Measurements from ENCODE around the gene RNF212. TPM values are rescaled to one million over a fixed set of nuclear protein-coding genes. Genes with fewer than 3 reads are reported as not detected.
A peak's percentile ranks its signal among the peaks of the same experiment; 100 is the strongest.

Gene RNF212
- total RNA-seq, 2 experiments from 2014 or later: 2.0 to 2.7 TPM

DNA sequence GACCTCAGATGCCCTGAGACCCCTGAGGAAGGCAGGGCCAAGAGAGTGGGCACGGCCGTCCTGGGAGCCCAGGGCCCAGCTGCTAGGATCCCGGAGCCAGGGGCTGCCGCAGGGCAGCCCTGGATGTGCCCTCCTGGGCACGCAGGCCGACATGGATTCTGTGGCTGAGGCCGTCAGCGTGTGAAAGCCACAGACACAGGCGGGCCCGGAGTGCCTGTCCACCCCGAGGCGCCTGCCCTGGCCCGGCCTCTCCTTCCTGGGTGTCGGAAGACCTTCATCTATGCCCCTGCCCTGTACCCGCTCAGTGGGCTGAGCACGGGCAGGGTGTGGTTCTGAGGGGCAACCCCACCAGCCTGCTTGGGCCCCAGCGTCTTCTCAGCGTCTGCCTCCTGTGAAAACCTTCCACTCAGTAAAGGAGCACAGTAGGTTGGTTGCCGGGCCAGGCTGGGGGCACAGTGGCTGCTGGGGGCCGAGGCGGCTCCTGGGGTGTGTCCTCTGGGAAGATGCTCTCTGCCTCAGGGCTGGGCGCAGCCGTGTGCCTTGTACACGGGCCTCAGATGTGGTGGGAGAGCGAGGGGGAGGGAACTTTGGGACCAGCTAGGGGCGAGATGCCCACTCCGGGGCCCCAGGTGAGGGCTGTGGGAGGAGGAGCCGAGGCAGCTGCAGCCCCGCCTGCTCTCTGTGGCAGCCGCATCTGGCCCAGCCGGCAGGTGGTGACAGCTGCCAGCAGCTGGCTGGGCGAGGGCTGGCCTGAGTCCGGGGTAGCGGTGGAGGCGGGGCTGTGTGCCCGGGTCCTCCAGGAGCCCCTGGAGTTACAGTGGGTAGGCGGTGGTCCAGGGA is 81.2 kb downstream of the RNF212 start:
- POLR2A ChIA-PET: no interaction called here
- DNase-seq (no peak), ATAC-seq (no peak)
- CTCF ChIA-PET: no interaction called here
- Mint-ChIP-seq H3K27me3 (ENCODE audit: low read depth) (no peaks in the 10 kb centered on the region), H3K9me3 (ENCODE audit: insufficient read depth) (no peaks in the 10 kb centered on the region), H3K4me3 (no peak overlapping the region), H3K36me3 (ENCODE audit: low read depth) (no peaks in the 10 kb centered on the region), H3K27ac (no peak overlapping the region), H3K4me1 (ENCODE audit: low read depth) (no peaks in the 10 kb centered on the region)

- no peaks in the 10 kb centered on the region for H3K36me3 Mint-ChIP-seq (ENCODE audit: low read depth)
- ChIA-PET POLR2A (no interaction called here), CTCF (no interaction called here)
- H3K4me1 Mint-ChIP-seq (ENCODE audit: low read depth): no peaks in the 10 kb centered on the region
- DNase-seq: no peak
- no peak for ATAC-seq
- H3K27me3 Mint-ChIP-seq (ENCODE audit: low read depth): no peaks in the 10 kb centered on the region
- H3K4me3 Mint-ChIP-seq: no peak overlapping the region
- H3K27ac Mint-ChIP-seq: no peak overlapping the region
- no peaks in the 10 kb centered on the region for H3K9me3 Mint-ChIP-seq (ENCODE audit: insufficient read depth)
Observed at GRCh38 chr4:1031346-1031745, 82.0 kb downstream of the RNF212 start.

- CTCF ChIA-PET: no interaction called here
- no peaks in the 10 kb centered on the region for H3K9me3 Mint-ChIP-seq (ENCODE audit: insufficient read depth)
- H3K4me1 Mint-ChIP-seq (ENCODE audit: low read depth): peaks cover 6% of the 10 kb centered on the region
- DNase-seq (no peak), ATAC-seq (no peak)
- no peak overlapping the region for H3K27ac Mint-ChIP-seq
- H3K27me3 Mint-ChIP-seq (ENCODE audit: low read depth): no peaks in the 10 kb centered on the region
- POLR2A ChIA-PET: no interaction called here
- no peaks in the 10 kb centered on the region for H3K36me3 Mint-ChIP-seq (ENCODE audit: low read depth)
- H3K4me3 Mint-ChIP-seq: no peak overlapping the region
Observed at GRCh38 chr4:1030559-1030958, 82.8 kb downstream of the RNF212 start.

GRCh38 chr4:1030031-1030430 is 83.3 kb downstream of the RNF212 start:
- ATAC-seq: no peak
- H3K36me3 Mint-ChIP-seq (ENCODE audit: low read depth): peaks cover 4% of the 10 kb centered on the region

DNA sequence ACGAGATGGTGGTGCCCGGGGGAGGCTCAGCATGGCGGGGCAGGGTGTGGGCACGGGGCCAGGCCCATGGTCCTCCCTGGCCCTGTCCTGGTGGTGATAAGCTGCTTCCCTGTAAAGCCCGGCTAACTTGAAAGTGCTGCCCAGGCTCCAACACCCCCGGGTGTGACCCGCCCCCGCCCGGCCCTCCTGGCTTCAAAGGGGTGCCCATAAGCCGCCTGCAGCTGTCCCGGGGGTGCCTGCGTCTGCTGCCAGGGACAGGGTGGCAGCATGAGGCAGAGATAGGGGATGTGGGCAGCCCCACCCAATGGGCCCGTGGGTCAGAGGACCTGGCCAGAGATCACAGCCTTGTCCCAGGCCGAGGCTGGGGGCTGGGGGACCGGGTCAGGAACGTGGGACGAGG is 83.8 kb downstream of the RNF212 start:
- Mint-ChIP-seq H3K4me3 (no peak overlapping the region), H3K36me3 (ENCODE audit: low read depth) (peaks cover 5% of the 10 kb centered on the region), H3K4me1 (ENCODE audit: low read depth) (peaks cover 7% of the 10 kb centered on the region), H3K9me3 (ENCODE audit: insufficient read depth) (no peaks in the 10 kb centered on the region), H3K27ac (no peak overlapping the region), H3K27me3 (ENCODE audit: low read depth) (no peaks in the 10 kb centered on the region)
- CTCF ChIA-PET: no interaction called here
- no peak for DNase-seq
- ATAC-seq: no peak
- POLR2A ChIA-PET: no interaction called here

More at GRCh38 chr4:1030031-1030430, 83.3 kb downstream of the RNF212 start:
- H3K4me3 Mint-ChIP-seq: no peak overlapping the region
- peaks cover 7% of the 10 kb centered on the region for H3K4me1 Mint-ChIP-seq (ENCODE audit: low read depth)
- POLR2A ChIA-PET: no interaction called here
- CTCF ChIA-PET: no interaction called here
- no peak for DNase-seq
- H3K27me3 Mint-ChIP-seq (ENCODE audit: low read depth): no peaks in the 10 kb centered on the region
- no peaks in the 10 kb centered on the region for H3K9me3 Mint-ChIP-seq (ENCODE audit: insufficient read depth)
- no peak overlapping the region for H3K27ac Mint-ChIP-seq

DNA sequence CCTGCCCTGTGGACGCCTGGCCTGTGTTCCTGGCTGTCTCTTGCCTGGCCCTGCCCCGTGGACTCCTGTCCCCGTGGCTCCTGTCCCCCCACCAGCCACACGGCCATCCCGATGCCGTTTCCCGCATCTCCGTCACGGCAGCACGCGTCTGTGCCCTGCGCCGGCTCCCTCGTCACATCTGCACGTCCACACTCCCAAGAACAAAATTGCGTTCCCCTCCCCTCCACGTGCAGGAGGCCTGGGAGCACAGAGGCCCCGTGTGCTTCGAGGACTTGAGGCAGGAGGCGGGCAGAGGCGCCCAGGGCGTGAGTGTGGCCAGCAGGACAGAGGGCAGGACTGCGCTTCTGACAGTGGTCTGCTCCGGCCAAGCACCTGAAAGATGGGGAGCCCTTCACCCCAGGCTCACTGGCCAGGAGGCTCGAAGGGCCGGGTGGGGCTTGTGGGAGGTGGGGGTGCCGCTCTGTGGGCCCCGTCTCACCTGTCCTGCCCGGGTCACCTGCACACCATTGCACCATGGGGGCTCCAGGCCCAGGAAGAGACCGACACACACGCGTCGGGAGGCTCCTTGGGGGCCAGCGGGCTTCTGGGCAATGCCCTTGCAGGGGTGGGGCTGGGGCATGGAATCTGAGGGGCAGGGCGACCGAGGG is 84.7 kb downstream of the RNF212 start:
- CTCF ChIA-PET: no interaction called here
- Mint-ChIP-seq H3K4me3 (no peak overlapping the region), H3K9me3 (ENCODE audit: insufficient read depth) (no peaks in the 10 kb centered on the region), H3K27ac (no peak overlapping the region), H3K4me1 (ENCODE audit: low read depth) (peaks cover 7% of the 10 kb centered on the region), H3K27me3 (ENCODE audit: low read depth) (no peaks in the 10 kb centered on the region), H3K36me3 (ENCODE audit: low read depth) (peaks cover 5% of the 10 kb centered on the region)
- ATAC-seq (no peak), DNase-seq (no peak)
- POLR2A ChIA-PET: no interaction called here

GRCh38 chr4:1027915-1028238 is 85.5 kb downstream of the RNF212 start:
- no peak overlapping the region for H3K4me3 Mint-ChIP-seq
- POLR2A ChIA-PET: no interaction called here

DNA sequence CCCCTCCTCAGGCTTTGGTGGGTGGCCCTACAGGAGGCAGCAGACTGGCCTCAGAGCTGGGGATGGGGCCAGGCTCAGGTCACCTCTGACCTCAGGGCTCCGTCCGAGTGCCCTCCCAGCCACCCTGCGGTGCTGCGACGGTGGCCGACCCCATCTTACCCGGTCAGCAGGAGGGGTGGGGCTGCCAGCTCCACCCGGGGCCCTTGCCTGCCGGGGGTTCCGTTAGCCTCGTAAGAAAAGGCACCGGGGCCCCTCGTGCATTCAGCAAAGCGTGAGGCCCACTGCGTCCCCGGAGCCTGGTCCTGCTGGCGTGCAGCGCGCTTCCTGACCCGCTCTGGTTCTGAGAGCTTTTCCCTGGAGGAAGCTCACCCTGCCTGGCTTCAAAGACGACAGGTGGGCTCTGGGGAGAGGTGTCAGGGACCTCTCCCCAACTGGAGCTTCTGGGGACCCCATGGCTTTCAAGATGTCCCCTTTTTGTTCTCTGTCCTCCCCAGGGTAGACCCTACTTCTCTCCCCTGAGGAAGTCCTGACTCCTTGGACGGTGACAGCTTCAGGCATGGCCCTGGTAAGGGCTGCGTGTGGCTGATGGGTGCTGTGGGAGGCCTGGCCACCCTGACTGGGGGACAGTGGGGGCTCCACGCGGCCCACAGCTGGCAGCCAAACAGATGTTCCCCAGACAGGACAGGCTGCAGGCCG is 86.0 kb downstream of the RNF212 start:
- H3K4me1 Mint-ChIP-seq (ENCODE audit: low read depth): peaks cover 7% of the 10 kb centered on the region
- H3K9me3 Mint-ChIP-seq (ENCODE audit: insufficient read depth): no peaks in the 10 kb centered on the region
- no peak for DNase-seq
- no peak overlapping the region for H3K4me3 Mint-ChIP-seq
- no peak for ATAC-seq
- H3K27me3 Mint-ChIP-seq (ENCODE audit: low read depth): no peaks in the 10 kb centered on the region
- H3K27ac Mint-ChIP-seq: no peak overlapping the region
- peaks cover 5% of the 10 kb centered on the region for H3K36me3 Mint-ChIP-seq (ENCODE audit: low read depth)
- ChIA-PET CTCF (no interaction called here), POLR2A (no interaction called here)

More at GRCh38 chr4:1027915-1028238, 85.5 kb downstream of the RNF212 start:
- DNase-seq (no peak), ATAC-seq (no peak)
- Mint-ChIP-seq H3K9me3 (ENCODE audit: insufficient read depth) (no peaks in the 10 kb centered on the region), H3K27ac (no peak overlapping the region), H3K36me3 (ENCODE audit: low read depth) (peaks cover 5% of the 10 kb centered on the region), H3K27me3 (ENCODE audit: low read depth) (no peaks in the 10 kb centered on the region), H3K4me1 (ENCODE audit: low read depth) (peaks cover 7% of the 10 kb centered on the region)
- CTCF ChIA-PET: no interaction called here

DNA sequence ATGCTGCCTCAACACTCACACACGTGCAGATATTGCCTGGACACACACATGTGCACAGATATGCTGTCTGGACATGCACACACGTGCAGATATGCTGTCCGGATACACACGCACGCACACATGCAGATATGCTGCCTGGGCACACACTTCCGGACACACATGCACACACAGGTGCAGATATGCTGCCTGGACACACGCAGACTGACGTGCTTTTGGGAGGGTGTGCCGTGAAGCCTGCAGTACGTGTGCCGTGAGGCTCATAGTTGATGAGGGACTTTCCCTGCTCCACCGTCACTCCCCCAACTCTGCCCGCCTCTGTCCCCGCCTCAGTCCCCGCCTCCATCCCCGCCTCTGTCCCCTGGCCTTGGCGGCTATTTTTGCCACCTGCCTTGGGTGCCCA is 87.2 kb downstream of the RNF212 start:
- ATAC-seq (peak; percentile 63), DNase-seq (peak; percentile 46)
- Mint-ChIP-seq H3K9me3 (ENCODE audit: insufficient read depth) (no peaks in the 10 kb centered on the region), H3K36me3 (ENCODE audit: low read depth) (peaks cover 5% of the 10 kb centered on the region), H3K27ac (no peak overlapping the region), H3K4me1 (ENCODE audit: low read depth) (peaks cover 7% of the 10 kb centered on the region), H3K4me3 (no peak overlapping the region), H3K27me3 (ENCODE audit: low read depth) (no peaks in the 10 kb centered on the region)
- CTCF ChIA-PET: no interaction called here
- POLR2A ChIA-PET: no interaction called here

GRCh38 chr4:1024882-1025545 is 88.3 kb downstream of the RNF212 start:
- H3K36me3 Mint-ChIP-seq (ENCODE audit: low read depth): peaks cover 5% of the 10 kb centered on the region
- H3K4me1 Mint-ChIP-seq (ENCODE audit: low read depth): peaks cover 7% of the 10 kb centered on the region
- ChIA-PET CTCF (no interaction called here), POLR2A (no interaction called here)
- no peak for DNase-seq
- H3K9me3 Mint-ChIP-seq (ENCODE audit: insufficient read depth): no peaks in the 10 kb centered on the region
- ATAC-seq: no peak
- H3K27me3 Mint-ChIP-seq (ENCODE audit: low read depth): no peaks in the 10 kb centered on the region
- H3K27ac Mint-ChIP-seq: peak overlapping the region; percentile 20
- H3K4me3 Mint-ChIP-seq: no peak overlapping the region

GRCh38 chr4:1023895-1024740 is 89.2 kb downstream of the RNF212 start:
- ChIA-PET POLR2A (no interaction called here), CTCF (no interaction called here)
- H3K9me3 Mint-ChIP-seq (ENCODE audit: insufficient read depth): no peaks in the 10 kb centered on the region
- peaks cover 7% of the 10 kb centered on the region for H3K4me1 Mint-ChIP-seq (ENCODE audit: low read depth)
- ATAC-seq: no peak
- DNase-seq: no peak
- no peak overlapping the region for H3K27ac Mint-ChIP-seq
- H3K36me3 Mint-ChIP-seq (ENCODE audit: low read depth): peaks cover 5% of the 10 kb centered on the region
- H3K4me3 Mint-ChIP-seq: no peak overlapping the region
- no peaks in the 10 kb centered on the region for H3K27me3 Mint-ChIP-seq (ENCODE audit: low read depth)
